ENCODE results near the gene KIR3DL2. TPM values are rescaled to one million over a fixed set of nuclear protein-coding genes. Genes with fewer than 3 reads are reported as not detected.

KIR3DL2 gene
- total RNA-seq, 1 experiment from 2014 or later: not detected

Other genes with a start within 250 kb of the KIR3DL2 start
- not detected in 2 replicates for gene LILRB1, start 220.0 kb upstream of the KIR3DL2 start, total RNA-seq (2014; rRNA removed)
- not detected in 2 replicates for gene LILRB4, start 187.5 kb upstream of the KIR3DL2 start, total RNA-seq (2014; rRNA removed)
- gene KIR3DL3, start 126.0 kb upstream of the KIR3DL2 start, total RNA-seq (2014; rRNA removed): not detected in 2 replicates
- not detected in 2 replicates for gene KIR2DL3, start 111.9 kb upstream of the KIR3DL2 start, total RNA-seq (2014; rRNA removed)
- gene KIR2DL1, start 80.7 kb upstream of the KIR3DL2 start, total RNA-seq (2014; rRNA removed): not detected in 2 replicates
- gene KIR2DL4, start 46.8 kb upstream of the KIR3DL2 start, total RNA-seq (2014; rRNA removed): not detected in 2 replicates
- not detected in 2 replicates for gene KIR3DL1, start 34.0 kb upstream of the KIR3DL2 start, total RNA-seq (2014; rRNA removed)
- gene KIR2DS4, start 17.8 kb upstream of the KIR3DL2 start, total RNA-seq (2014; rRNA removed): not detected in 2 replicates
- not detected in 2 replicates for gene FCAR, start 23.8 kb downstream of the KIR3DL2 start, total RNA-seq (2014; rRNA removed)
- not detected in 2 replicates for gene NCR1, start 55.7 kb downstream of the KIR3DL2 start, total RNA-seq (2014; rRNA removed)
- gene NLRP7, start 97.1 kb downstream of the KIR3DL2 start, total RNA-seq (2014; rRNA removed): not detected in 2 replicates
- not detected in 2 replicates for gene NLRP2, start 115.9 kb downstream of the KIR3DL2 start, total RNA-seq (2014; rRNA removed)
- not detected in 2 replicates for gene GP6, start 187.8 kb downstream of the KIR3DL2 start, total RNA-seq (2014; rRNA removed)
- 6.5 and 8.7 TPM in 2 replicates for gene RDH13, start 212.7 kb downstream of the KIR3DL2 start, total RNA-seq (2014; rRNA removed)
- 2.0 and 2.2 TPM in 2 replicates for gene EPS8L1, start 225.4 kb downstream of the KIR3DL2 start, total RNA-seq (2014; rRNA removed)

Measured in LHCN-M2 (cell line).